GM11168 (cell line): ENCODE data around the gene SRGAP1.

Source experiments
- in situ Hi-C: fragments of 300-500 bp; cut with MboI; formaldehyde crosslinking; loops from one replicate; pipeline ENCODE4 v1.12.0; 2022; ENCODE audit warnings: low sequenced_read_pairs; ENCODE audit not compliant: unreplicated experiment

The SRGAP1 gene

GRCh38 chr12:63924781-63925180 lies 80.3 kb downstream of the SRGAP1 start:
- in situ Hi-C loops: no loop called here

- in situ Hi-C loops: no loop called here
Measured at GRCh38 chr12:63927511-63927910, 83.0 kb downstream of the SRGAP1 start.

GRCh38 chr12:63928305-63928704 lies 83.8 kb downstream of the SRGAP1 start:
- in situ Hi-C loops: no loop called here

GRCh38 chr12:63929426-63929825 lies 84.9 kb downstream of the SRGAP1 start:
- in situ Hi-C loops: no loop called here

GRCh38 chr12:63930971-63931370 lies 86.5 kb downstream of the SRGAP1 start:
- in situ Hi-C loops: no loop called here

GRCh38 chr12:63931703-63932102 lies 87.2 kb downstream of the SRGAP1 start:
- in situ Hi-C loops: no loop called here

- in situ Hi-C loops: no loop called here
Measured at GRCh38 chr12:63934936-63935335, 90.4 kb downstream of the SRGAP1 start.

- in situ Hi-C loops: no loop called here
Measured at GRCh38 chr12:63935361-63935760, 90.9 kb downstream of the SRGAP1 start.

GRCh38 chr12:63937378-63938316 lies 93.1 kb downstream of the SRGAP1 start:
- in situ Hi-C loops: no loop called here

GRCh38 chr12:63940310-63941005 lies 96.0 kb downstream of the SRGAP1 start:
- in situ Hi-C loops: no loop called here

GRCh38 chr12:63941166-63941800 lies 96.8 kb downstream of the SRGAP1 start:
- in situ Hi-C loops: no loop called here

- in situ Hi-C loops: no loop called here
Measured at GRCh38 chr12:63941879-63942278, 97.4 kb downstream of the SRGAP1 start.

- in situ Hi-C loops: no loop called here
Measured at GRCh38 chr12:63942464-63943241, 98.2 kb downstream of the SRGAP1 start.

GRCh38 chr12:63944034-63944579 lies 99.6 kb downstream of the SRGAP1 start:
- in situ Hi-C loops: no loop called here

GRCh38 chr12:63944586-63945228 lies 100.2 kb downstream of the SRGAP1 start:
- in situ Hi-C loops: no loop called here

GRCh38 chr12:63945777-63946176 lies 101.3 kb downstream of the SRGAP1 start:
- in situ Hi-C loops: no loop called here

- in situ Hi-C loops: no loop called here
Measured at GRCh38 chr12:63948211-63948610, 103.7 kb downstream of the SRGAP1 start.

- in situ Hi-C loops: no loop called here
Measured at GRCh38 chr12:63949902-63950301, 105.4 kb downstream of the SRGAP1 start.

- in situ Hi-C loops: no loop called here
Measured at GRCh38 chr12:63952995-63953394, 108.5 kb downstream of the SRGAP1 start.
